Mesenchymal stem cell (in vitro differentiated cells and primary cell): ENCODE measurements around the gene NFKBIL1.
"Not testable (repeated sequence)": the region's sequence is repeated elsewhere in the genome, so short reads cannot be mapped to it uniquely, and the experiment has no call there.

Source experiments
- DNase-seq: peaks from one replicate; pipeline ENCODE4 v3.0.0-alpha.2; 2013
- H2AFZ ChIP-seq: one replicate; pipeline ENCODE4 v1.6.1; 2013; ENCODE audit warnings: low read depth, mild to moderate bottlenecking, control low read depth, inconsistent platforms, low read length, moderate library complexity
- H2AK5ac ChIP-seq: 2 replicates; pipeline ENCODE4 v1.6.1; 2013; ENCODE audit warnings: low read length, moderate library complexity, mild to moderate bottlenecking, inconsistent platforms; ENCODE audit not compliant: severe bottlenecking
- H2BK120ac ChIP-seq: one replicate; pipeline ENCODE4 v1.6.1; 2013; ENCODE audit warnings: low read depth, mild to moderate bottlenecking, inconsistent platforms, low read length, moderate library complexity
- H2BK12ac ChIP-seq, 2 experiments: one replicate each; pipeline ENCODE4 v1.6.1; 2013; ENCODE audit warnings: inconsistent platforms in 2 of 2, low read length in 2 of 2, mild to moderate bottlenecking in 2 of 2, moderate library complexity in 2 of 2, control low read depth in 1 of 2
- H2BK15ac ChIP-seq: one replicate; pipeline ENCODE4 v1.6.1; 2013; ENCODE audit warnings: mild to moderate bottlenecking, low read depth, inconsistent platforms; ENCODE audit not compliant: poor library complexity, severe bottlenecking
- H2BK5ac ChIP-seq: 2 replicates; pipeline ENCODE4 v1.6.1; 2013; ENCODE audit warnings: low read depth, mild to moderate bottlenecking, low read length, control low read depth, inconsistent platforms; ENCODE audit not compliant: poor library complexity, severe bottlenecking
- H3K14ac ChIP-seq, 2 experiments: one replicate each; pipeline ENCODE4 v1.6.1; 2013; ENCODE audit warnings: inconsistent platforms in 2 of 2, low read length in 2 of 2, control low read depth in 1 of 2, mild to moderate bottlenecking in 1 of 2, moderate library complexity in 1 of 2
- H3K18ac ChIP-seq, 2 experiments: one replicate each; pipeline ENCODE4 v1.6.1; 2013; ENCODE audit warnings: inconsistent platforms in 2 of 2, low read length in 2 of 2, control low read depth in 1 of 2, low read depth in 1 of 2, mild to moderate bottlenecking in 1 of 2
- H3K23ac ChIP-seq, 2 experiments: one replicate each; pipeline ENCODE4 v1.6.1; 2013; ENCODE audit warnings: inconsistent platforms in 2 of 2, low read length in 2 of 2, mild to moderate bottlenecking in 2 of 2, moderate library complexity in 2 of 2, control low read depth in 1 of 2
- H3K27ac ChIP-seq: 2 replicates; pipeline ENCODE4 v1.5.1; 2013; ENCODE audit warnings: mild to moderate bottlenecking, moderate library complexity, low read length, control low read depth, inconsistent platforms; ENCODE audit not compliant: poor library complexity, severe bottlenecking
- H3K27me3 ChIP-seq, 2 experiments: 2 replicates each; pipeline versions ENCODE4 v1.6.1 to v1.7.0; 2013; ENCODE audit warnings: low read length in 2 of 2, mild to moderate bottlenecking in 2 of 2, moderate library complexity in 2 of 2, control low read depth in 1 of 2, inconsistent platforms in 1 of 2; ENCODE audit not compliant: control insufficient read depth in 1 of 2, insufficient read depth in 1 of 2
- H3K36me3 ChIP-seq, 2 experiments: 2 replicates each; pipeline versions ENCODE4 v1.6.1 to v1.7.0; 2013; ENCODE audit warnings: low read length in 2 of 2, control low read depth in 1 of 2, inconsistent platforms in 1 of 2, low read depth in 1 of 2, mild to moderate bottlenecking in 1 of 2; ENCODE audit not compliant: insufficient read depth in 2 of 2, control insufficient read depth in 1 of 2
- H3K4ac ChIP-seq, 2 experiments: one replicate each; pipeline ENCODE4 v1.6.1; 2013; ENCODE audit warnings: inconsistent platforms in 2 of 2, low read length in 2 of 2, mild to moderate bottlenecking in 2 of 2, moderate library complexity in 2 of 2, control low read depth in 1 of 2, low read depth in 1 of 2
- H3K4me1 ChIP-seq: 2 replicates; pipeline ENCODE4 v1.6.1; 2013; ENCODE audit warnings: low read depth, low read length, control low read depth; ENCODE audit not compliant: control insufficient read depth, insufficient read depth
- H3K4me2 ChIP-seq: 2 replicates; pipeline ENCODE4 v1.6.1; 2013; ENCODE audit warnings: low read length, mild to moderate bottlenecking, inconsistent platforms; ENCODE audit not compliant: poor library complexity, severe bottlenecking
- H3K4me3 ChIP-seq, 2 experiments: 2 replicates each; pipeline versions ENCODE4 v1.5.1 to v1.7.0; 2013; ENCODE audit warnings: low read length in 2 of 2, mild to moderate bottlenecking in 2 of 2, control low read depth in 1 of 2, low read depth in 1 of 2; ENCODE audit not compliant: insufficient read depth in 1 of 2
- H3K79me1 ChIP-seq: replicated peaks from 2 replicates; pipeline ENCODE4 v1.6.1; 2013; ENCODE audit warnings: mild to moderate bottlenecking, control low read depth, low read length, inconsistent platforms; ENCODE audit not compliant: poor library complexity, severe bottlenecking
- H3K9ac ChIP-seq: 2 replicates; pipeline ENCODE4 v1.7.0; 2013; ENCODE audit warnings: mild to moderate bottlenecking, low read length, moderate library complexity
- H3K9me3 ChIP-seq: 2 replicates; pipeline ENCODE4 v1.7.0; 2013; ENCODE audit warnings: mild to moderate bottlenecking, low read length; ENCODE audit not compliant: control insufficient read depth
- H4K8ac ChIP-seq: one replicate; pipeline ENCODE4 v1.6.1; 2013; ENCODE audit warnings: inconsistent platforms, mild to moderate bottlenecking, low read length, moderate library complexity
- H4K91ac ChIP-seq: one replicate; pipeline ENCODE4 v1.6.1; 2013; ENCODE audit warnings: mild to moderate bottlenecking, low read length, inconsistent platforms
- WGBS: methylation state at CpG from one replicate; pipeline ENCODE4 v1.1.7; 2013; ENCODE audit warnings: mixed read lengths; 5-methylcytosine and 5-hydroxymethylcytosine counted together

Gene NFKBIL1

DNA sequence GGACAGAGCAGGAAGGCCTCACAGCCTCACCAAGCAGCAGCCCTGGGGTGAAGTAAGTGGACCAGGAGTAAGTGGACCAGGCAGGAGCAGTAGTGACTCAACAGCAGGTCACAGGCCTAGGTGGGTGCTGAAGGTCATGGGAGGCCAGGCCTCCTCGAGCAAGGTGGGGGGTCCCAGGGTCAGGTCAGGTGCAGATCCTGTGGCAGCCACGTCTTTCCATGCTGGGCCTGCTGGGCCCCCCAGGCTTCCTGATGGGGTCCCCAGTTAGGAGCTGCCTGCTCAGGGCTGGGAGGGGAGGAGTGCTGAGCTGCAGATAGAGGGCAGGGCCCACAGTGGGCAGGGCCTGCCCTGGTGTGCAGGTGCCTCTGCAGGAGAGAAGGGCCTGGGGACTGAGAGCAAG lies 38.4 kb upstream of the NFKBIL1 start:
- H3K9me3 ChIP-seq, H2BK120ac ChIP-seq, H2AK5ac ChIP-seq, H3K9ac ChIP-seq, H3K4me2 ChIP-seq, H2BK12ac ChIP-seq, DNase-seq, H2AFZ ChIP-seq, H3K27ac ChIP-seq, H4K91ac ChIP-seq, H2BK5ac ChIP-seq, H3K4ac ChIP-seq, H3K23ac ChIP-seq, H3K14ac ChIP-seq, H3K27me3 ChIP-seq, H4K8ac ChIP-seq, H3K18ac ChIP-seq, H3K4me3 ChIP-seq, H3K4me1 ChIP-seq: not testable (repeated sequence)
- H2BK15ac ChIP-seq: peak overlapping the region; percentile 48
- H3K79me1 ChIP-seq: peaks cover 21% of the 10 kb centered on the region
- 74% methylated on average over 2 of the region's 2 CpGs for WGBS
- peaks cover 47 to 51% of the 10 kb centered on the region in 2 experiments for H3K36me3 ChIP-seq

DNA sequence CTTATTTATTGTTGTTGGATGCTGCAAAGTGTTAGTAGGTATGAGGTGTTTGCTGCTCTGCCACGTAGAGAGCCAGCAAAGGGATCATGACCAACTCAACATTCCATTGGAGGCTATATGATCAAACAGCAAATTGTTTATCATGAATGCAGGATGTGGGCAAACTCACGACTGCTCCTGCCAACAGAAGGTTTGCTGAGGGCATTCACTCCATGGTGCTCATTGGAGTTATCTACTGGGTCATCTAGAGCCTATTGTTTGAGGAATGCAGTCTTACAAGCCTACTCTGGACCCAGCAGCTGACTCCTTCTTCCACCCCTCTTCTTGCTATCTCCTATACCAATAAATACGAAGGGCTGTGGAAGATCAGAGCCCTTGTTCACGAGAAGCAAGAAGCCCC lies 37.4 kb upstream of the NFKBIL1 start:
- H3K4me3 ChIP-seq: no peak overlapping the region
- no peak overlapping the region for H3K18ac ChIP-seq
- peaks cover 3% of the 10 kb centered on the region for H3K4me1 ChIP-seq
- peaks cover 18% of the 10 kb centered on the region for H3K79me1 ChIP-seq
- no peak overlapping the region for H3K9ac ChIP-seq
- H3K4me2 ChIP-seq: no peak overlapping the region
- H2AFZ ChIP-seq: no peak overlapping the region
- no peak overlapping the region for H4K8ac ChIP-seq
- H3K4ac ChIP-seq: no peak overlapping the region
- peaks cover 47 to 51% of the 10 kb centered on the region in 2 experiments for H3K36me3 ChIP-seq
- no peak overlapping the region for H2AK5ac ChIP-seq
- 82% methylated on average over 4 of the region's 4 CpGs for WGBS
- no peak overlapping the region for H2BK120ac ChIP-seq
- DNase-seq: no peak
- no peak overlapping the region for H3K14ac ChIP-seq
- no peak overlapping the region for H2BK12ac ChIP-seq
- H4K91ac ChIP-seq: no peak overlapping the region
- no peak overlapping the region for H3K27ac ChIP-seq
- no peaks in the 10 kb centered on the region for H3K9me3 ChIP-seq
- no peak overlapping the region for H2BK15ac ChIP-seq
- H3K23ac ChIP-seq: no peak overlapping the region
- no peaks in the 10 kb centered on the region for H3K27me3 ChIP-seq
- no peak overlapping the region for H2BK5ac ChIP-seq

DNA sequence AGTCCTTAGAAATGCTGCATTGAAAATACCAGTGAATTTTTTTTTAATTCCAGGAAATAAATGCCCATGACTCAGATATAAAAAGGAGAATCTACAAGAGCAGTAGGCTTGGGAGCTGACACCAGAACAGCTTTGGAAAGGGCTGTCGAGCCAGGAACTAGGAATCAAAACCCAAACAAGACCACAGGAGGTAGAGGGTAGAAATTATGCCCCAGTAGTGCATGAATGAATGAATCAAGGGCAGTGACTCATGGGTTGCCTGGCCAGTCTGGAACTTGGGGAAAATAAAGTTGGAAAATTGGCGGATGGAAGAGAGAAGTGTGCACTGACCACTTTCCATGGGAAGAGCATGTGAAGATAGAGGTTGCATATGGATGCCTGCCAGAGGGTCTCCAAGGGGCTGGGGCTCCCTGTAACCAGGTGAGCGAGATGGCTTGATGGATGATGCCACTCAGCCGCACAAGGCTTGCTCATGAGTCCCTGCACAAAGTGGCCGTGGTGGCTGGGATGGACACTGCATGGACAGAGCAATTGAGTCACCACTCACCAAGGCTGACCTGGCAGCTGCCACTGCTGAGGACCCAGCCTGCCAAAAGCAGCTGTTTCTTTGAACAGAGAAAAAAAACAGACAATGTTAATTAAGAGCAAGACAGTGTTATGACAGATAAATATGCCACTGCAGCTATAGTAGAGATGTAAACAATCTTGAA lies 33.8 kb upstream of the NFKBIL1 start:
- H2BK120ac ChIP-seq: no peak overlapping the region
- H2BK12ac ChIP-seq: peak overlapping the region in 1 of 2 experiments; percentile 7
- no peak overlapping the region for H3K4me2 ChIP-seq
- no peak overlapping the region for H2AK5ac ChIP-seq
- no peak overlapping the region for H3K9ac ChIP-seq
- no peak overlapping the region for H3K4me3 ChIP-seq
- peaks cover 21% of the 10 kb centered on the region in 2 experiments for H3K36me3 ChIP-seq
- no peak overlapping the region for H3K4ac ChIP-seq
- no peak overlapping the region for H4K8ac ChIP-seq
- H3K4me1 ChIP-seq: peaks cover 3% of the 10 kb centered on the region
- H3K23ac ChIP-seq: no peak overlapping the region
- no peak overlapping the region for H2BK15ac ChIP-seq
- H3K14ac ChIP-seq: no peak overlapping the region
- peak overlapping the region; percentile 61 for H4K91ac ChIP-seq
- H3K27me3 ChIP-seq: no peaks in the 10 kb centered on the region
- H2BK5ac ChIP-seq: no peak overlapping the region
- 84% methylated on average over 4 of the region's 5 CpGs for WGBS
- no peaks in the 10 kb centered on the region for H3K9me3 ChIP-seq
- H3K18ac ChIP-seq: no peak overlapping the region
- no peak overlapping the region for H2AFZ ChIP-seq
- peaks cover 2% of the 10 kb centered on the region for H3K79me1 ChIP-seq
- no peak overlapping the region for H3K27ac ChIP-seq
- no peak for DNase-seq

DNA sequence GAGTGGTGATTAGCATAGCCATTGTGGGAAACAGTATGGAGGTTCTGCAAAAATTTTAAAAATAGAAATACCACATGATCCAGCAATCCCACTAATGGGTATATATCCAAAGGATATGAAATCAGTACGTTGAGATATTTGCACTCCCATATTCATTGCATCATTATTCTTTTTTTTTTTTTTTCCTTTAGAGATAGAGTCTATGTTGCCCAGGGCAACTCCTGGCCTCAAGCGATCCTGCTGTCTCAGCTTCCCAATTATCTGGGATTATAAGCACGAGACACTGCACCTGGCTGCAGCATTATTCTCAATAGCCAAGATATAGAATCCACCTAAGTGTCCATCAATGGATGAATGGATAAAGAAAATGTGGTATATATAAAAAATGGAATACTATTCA lies 25.6 kb upstream of the NFKBIL1 start:
- DNase-seq: no peak
- no peak overlapping the region for H3K18ac ChIP-seq
- H2BK5ac ChIP-seq: no peak overlapping the region
- H3K4me2 ChIP-seq: no peak overlapping the region
- H3K9ac ChIP-seq: no peak overlapping the region
- H3K14ac ChIP-seq: no peak overlapping the region
- no peak overlapping the region for H2BK15ac ChIP-seq
- H2AK5ac ChIP-seq: no peak overlapping the region
- H3K36me3 ChIP-seq: peaks cover 0 to 5% of the 10 kb centered on the region in 2 experiments
- H4K8ac ChIP-seq: no peak overlapping the region
- H3K27ac ChIP-seq: no peak overlapping the region
- H3K4me1 ChIP-seq: peaks cover 6% of the 10 kb centered on the region
- WGBS: 75% methylated on average over 3 of the region's 3 CpGs
- no peaks in the 10 kb centered on the region for H3K79me1 ChIP-seq
- H2BK12ac ChIP-seq: no peak overlapping the region
- no peak overlapping the region for H4K91ac ChIP-seq
- H3K9me3 ChIP-seq: no peaks in the 10 kb centered on the region
- H2AFZ ChIP-seq: no peak overlapping the region
- no peak overlapping the region for H2BK120ac ChIP-seq
- H3K4ac ChIP-seq: no peak overlapping the region
- H3K23ac ChIP-seq: no peak overlapping the region
- no peak overlapping the region for H3K4me3 ChIP-seq
- H3K27me3 ChIP-seq: peaks cover 0 to 3% of the 10 kb centered on the region in 2 experiments
